22Rv1 (cell line): ENCODE data around the gene ABCA7.

Experiments
- H3K27ac ChIP-seq: fragments of 450-650 bp; 2 replicates; pipeline ENCODE4 v1.5.1; 2017
- ZFX ChIP-seq: fragments of 450-650 bp; IDR thresholded peaks from 2 replicates; pipeline ENCODE4 v1.6.1; 2017; ENCODE audit warnings: antibody characterized with exemption, borderline replicate concordance
- TF ChIP-seq, protein P1 (sequence below): fragments of 450-650 bp; IDR thresholded peaks from 2 replicates; pipeline ENCODE4 v1.5.1; 2017; ENCODE audit warnings: mild to moderate bottlenecking

Gene ABCA7

DNA sequence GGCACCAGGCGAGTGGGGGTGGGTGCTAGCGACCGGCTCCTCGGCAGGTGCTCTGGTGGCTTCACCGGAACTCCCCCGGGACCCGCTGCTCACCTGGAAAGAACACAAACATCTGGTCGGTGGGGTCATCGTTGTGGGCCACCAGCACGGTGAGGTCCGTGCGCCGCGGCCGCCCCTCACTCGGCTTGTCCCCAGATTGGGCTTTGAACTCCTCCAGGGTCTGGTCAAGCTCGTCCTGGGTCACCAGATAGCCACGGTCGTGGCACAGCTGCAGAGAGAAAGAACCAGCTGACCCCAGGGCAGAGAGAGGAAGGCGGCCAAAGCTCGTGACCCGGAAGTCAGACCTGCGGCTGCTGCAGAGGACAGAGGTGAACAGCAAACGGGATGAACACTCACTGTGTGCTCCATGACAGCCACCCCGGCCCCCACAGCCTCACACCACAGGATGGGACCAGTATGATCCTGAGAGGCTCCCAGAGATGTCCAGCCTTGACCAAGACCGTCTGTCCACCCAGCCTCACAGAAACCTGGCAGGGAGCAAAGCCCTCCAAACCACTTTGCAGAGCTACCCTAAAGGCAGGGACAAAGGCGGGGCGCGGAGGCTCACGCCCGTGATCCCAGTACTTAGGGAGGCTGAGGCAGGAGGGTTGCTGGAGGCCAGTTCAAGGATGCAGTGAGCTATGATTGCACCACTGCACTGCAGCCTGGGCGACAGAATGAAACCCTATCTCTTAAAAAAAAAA lies 54.1 kb downstream of the ABCA7 start:
- TF ChIP-seq, protein P1, sequence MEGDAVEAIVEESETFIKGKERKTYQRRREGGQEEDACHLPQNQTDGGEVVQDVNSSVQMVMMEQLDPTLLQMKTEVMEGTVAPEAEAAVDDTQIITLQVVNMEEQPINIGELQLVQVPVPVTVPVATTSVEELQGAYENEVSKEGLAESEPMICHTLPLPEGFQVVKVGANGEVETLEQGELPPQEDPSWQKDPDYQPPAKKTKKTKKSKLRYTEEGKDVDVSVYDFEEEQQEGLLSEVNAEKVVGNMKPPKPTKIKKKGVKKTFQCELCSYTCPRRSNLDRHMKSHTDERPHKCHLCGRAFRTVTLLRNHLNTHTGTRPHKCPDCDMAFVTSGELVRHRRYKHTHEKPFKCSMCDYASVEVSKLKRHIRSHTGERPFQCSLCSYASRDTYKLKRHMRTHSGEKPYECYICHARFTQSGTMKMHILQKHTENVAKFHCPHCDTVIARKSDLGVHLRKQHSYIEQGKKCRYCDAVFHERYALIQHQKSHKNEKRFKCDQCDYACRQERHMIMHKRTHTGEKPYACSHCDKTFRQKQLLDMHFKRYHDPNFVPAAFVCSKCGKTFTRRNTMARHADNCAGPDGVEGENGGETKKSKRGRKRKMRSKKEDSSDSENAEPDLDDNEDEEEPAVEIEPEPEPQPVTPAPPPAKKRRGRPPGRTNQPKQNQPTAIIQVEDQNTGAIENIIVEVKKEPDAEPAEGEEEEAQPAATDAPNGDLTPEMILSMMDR, result no peak
- TF ChIP-seq ZFX, result no peak
- peak overlapping the region; percentile 54 for H3K27ac ChIP-seq

GRCh38 chr19:1094655-1094977 lies 54.7 kb downstream of the ABCA7 start:
- H3K27ac ChIP-seq, result peak overlapping the region; percentile 54
- no peak for TF ChIP-seq ZFX
- TF ChIP-seq, protein P1, result no peak

DNA sequence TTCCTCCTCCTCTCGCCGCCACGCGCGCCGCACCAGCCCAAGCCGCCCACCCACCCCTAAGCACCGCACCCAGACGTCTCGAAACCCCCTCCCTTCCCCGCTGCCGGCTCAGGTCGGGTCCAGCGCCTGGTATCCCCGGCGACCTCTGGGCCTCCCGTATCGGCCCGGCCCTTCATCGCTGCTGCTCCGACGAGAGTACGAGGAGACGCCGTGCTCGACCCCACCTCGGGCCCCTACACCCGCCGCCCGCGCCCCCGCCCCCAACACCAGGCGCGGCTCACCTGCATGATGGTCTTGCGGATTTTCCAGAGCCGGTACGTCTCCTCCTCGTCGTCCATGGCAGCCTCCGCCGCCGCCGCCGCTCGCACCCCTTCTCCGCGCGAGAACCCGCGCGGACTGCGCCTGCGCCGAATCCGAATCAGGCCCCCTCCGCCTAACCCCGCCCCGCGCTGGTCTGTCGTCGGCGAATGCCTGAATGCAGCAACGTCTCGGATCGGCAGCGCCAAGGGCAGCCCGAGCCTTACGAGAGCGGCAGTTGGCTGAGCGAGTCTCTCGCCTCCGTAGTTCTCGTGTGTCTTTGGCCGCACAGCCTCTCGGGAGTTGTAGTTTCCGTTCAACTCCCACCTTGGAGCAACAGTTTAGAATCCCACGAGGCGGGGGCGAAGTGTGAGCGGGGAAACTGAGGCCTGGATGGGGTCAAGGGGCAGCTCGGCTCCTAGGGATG lies 55.2 kb downstream of the ABCA7 start, which contains the start of gene POLR2E:
Gene POLR2E, minus strand, starts transcription at position 398 of the 724 bp plus-strand sequence. Its CDS starts 60 bp downstream, at position 338.
- TF ChIP-seq ZFX, result no peak
- TF ChIP-seq, protein P1, result no peak
- H3K27ac ChIP-seq, result peak within 1 kb of the TSS; percentile 54

- TF ChIP-seq, protein P1, result no peak
- no peak for TF ChIP-seq ZFX
- H3K27ac ChIP-seq, result peak overlapping the region; percentile 34; the same call in 1 of the 2 replicates
Observed at GRCh38 chr19:1097810-1098176, 57.9 kb downstream of the ABCA7 start.

DNA sequence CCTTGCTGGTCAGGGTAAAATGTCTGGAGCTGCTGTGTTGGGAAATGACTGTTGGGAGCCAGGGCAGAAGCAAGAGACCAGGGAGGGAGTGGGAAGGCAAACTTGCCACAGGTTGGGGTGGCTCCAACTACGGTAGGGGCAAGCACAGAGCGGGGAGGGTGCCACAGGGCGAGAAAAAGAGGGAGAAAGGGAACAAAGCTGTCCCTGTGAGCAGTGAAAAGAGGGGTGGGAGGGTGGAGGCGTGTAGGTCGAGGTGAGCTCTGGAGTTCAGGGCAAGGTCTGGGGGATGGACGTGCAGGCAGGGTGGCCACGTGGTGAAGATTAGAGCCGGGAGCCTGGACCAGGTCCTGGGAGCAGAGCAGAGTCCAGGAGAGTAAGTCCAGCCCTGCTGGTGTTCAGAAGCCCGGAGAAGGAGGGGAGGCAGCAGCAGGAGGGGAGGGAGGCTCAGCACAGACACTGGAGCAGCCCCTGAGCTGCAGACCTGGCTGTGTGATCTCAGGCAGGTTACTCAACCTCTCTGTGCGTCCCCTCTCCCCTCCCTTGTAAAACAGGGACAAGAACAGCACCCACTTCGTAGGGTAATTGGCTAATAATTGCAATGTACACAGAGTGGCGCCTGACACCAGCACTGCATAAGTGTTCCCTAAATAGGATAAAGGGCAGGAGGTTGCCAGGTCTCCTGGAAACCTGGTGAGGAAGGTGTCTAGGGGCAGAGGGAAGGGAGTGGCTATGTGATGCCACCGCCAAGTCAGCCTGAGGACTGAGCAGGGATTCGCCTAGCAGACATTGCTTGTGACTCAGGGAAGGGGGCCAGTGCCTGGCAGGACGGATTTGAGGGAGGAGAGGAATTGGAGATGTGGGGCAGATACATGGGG lies 58.5 kb downstream of the ABCA7 start:
- H3K27ac ChIP-seq, result peak overlapping the region; percentile 41
- TF ChIP-seq ZFX, result no peak
- TF ChIP-seq, protein P1, result no peak

- TF ChIP-seq, protein P1, result no peak
- TF ChIP-seq ZFX, result no peak
- peak overlapping the region; percentile 98 for H3K27ac ChIP-seq
Observed at GRCh38 chr19:1101337-1101698, 61.4 kb downstream of the ABCA7 start.
